HuH-7.5 (cell line): ENCODE results near the gene CASQ2.

Source experiments
- DNase-seq: peaks from one replicate; pipeline ENCODE4 v3.0.0; 2011; ENCODE audit warnings: low spot score

The CASQ2 gene

GRCh38 chr1:115694805-115695204 is 73.7 kb downstream of the CASQ2 start:
- DNase-seq: no peak

- DNase-seq: no peak
These were observed 76.3 kb downstream of the CASQ2 start for GRCh38 chr1:115692224-115692623.

- no peak for DNase-seq
These were observed 77.5 kb downstream of the CASQ2 start for GRCh38 chr1:115690972-115691371.

- DNase-seq: no peak
These were observed 80.8 kb downstream of the CASQ2 start for GRCh38 chr1:115687744-115688143.

- no peak for DNase-seq
These were observed 83.3 kb downstream of the CASQ2 start for GRCh38 chr1:115685029-115685705.

- no peak for DNase-seq
These were observed 85.7 kb downstream of the CASQ2 start for GRCh38 chr1:115682792-115683191.

GRCh38 chr1:115680730-115681111 is 87.8 kb downstream of the CASQ2 start:
- DNase-seq: no peak

- DNase-seq: no peak
These were observed 89.3 kb downstream of the CASQ2 start for GRCh38 chr1:115679141-115679611.

- DNase-seq: no peak
These were observed 90.4 kb downstream of the CASQ2 start for GRCh38 chr1:115678141-115678540.

- DNase-seq: no peak
These were observed 90.9 kb downstream of the CASQ2 start for GRCh38 chr1:115677565-115677964.

GRCh38 chr1:115677182-115677555 is 91.3 kb downstream of the CASQ2 start:
- DNase-seq: no peak

- no peak for DNase-seq
These were observed 91.9 kb downstream of the CASQ2 start for GRCh38 chr1:115676498-115677181.

- no peak for DNase-seq
These were observed 96.1 kb downstream of the CASQ2 start for GRCh38 chr1:115672224-115673009.

- DNase-seq: no peak
These were observed 97.2 kb downstream of the CASQ2 start for GRCh38 chr1:115671176-115671934.

GRCh38 chr1:115670476-115671175 is 97.9 kb downstream of the CASQ2 start:
- no peak for DNase-seq

- DNase-seq: no peak
These were observed 98.6 kb downstream of the CASQ2 start for GRCh38 chr1:115669886-115670285.

GRCh38 chr1:115669002-115669673 is 99.4 kb downstream of the CASQ2 start:
- DNase-seq: no peak

GRCh38 chr1:115668579-115668978 is 99.9 kb downstream of the CASQ2 start:
- no peak for DNase-seq

- no peak for DNase-seq
These were observed 101.8 kb downstream of the CASQ2 start for GRCh38 chr1:115666702-115667101.

- no peak for DNase-seq
These were observed 102.3 kb downstream of the CASQ2 start for GRCh38 chr1:115666206-115666605.
